Measurements from ENCODE around the gene DIP2B. TPM values are rescaled to one million over a fixed set of nuclear protein-coding genes. Genes with fewer than 3 reads are reported as not detected.
A peak's percentile ranks its signal among the peaks of the same experiment; 100 is the strongest.

Gene DIP2B
- polyA plus RNA-seq, 1 donor from 2014 or later, result 44.0 TPM

DNA sequence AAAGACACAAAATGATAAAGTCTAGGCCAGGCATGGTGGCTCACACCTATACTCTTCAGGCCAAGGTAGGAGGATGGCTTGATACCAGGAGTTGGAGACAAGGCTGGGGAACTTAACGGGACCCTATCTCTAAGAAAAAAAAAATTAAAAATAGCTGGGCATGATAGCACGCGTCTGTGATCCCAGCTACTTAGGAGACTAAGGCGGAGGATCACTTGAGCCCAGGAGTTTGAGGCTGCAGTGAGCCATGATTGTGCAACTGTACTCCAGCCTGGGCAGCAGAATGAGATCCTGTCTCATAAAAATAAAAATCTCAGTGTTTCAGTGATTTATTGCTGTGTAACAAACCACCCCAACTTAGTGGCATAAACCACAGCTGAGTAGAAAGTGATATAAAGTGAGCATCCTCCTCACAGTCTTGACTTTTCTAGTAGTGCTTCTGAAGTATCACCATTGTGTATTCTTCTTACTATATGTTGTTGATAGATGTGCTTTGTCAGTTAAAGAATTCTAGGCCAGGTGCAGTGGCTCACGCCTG, 248.5 kb downstream of the DIP2B start:
- Histone ChIP-seq H4K20me1 (ENCODE audit: insufficient read depth) (no peaks in the 10 kb centered on the region), H3K27ac (ENCODE audit: low read length) (no peak overlapping the region), H3K9me2 (ENCODE audit: insufficient read depth, low read length) (no peaks in the 10 kb centered on the region), H3K79me2 (replicated peaks; ENCODE audit: insufficient read depth, low read length) (no peaks in the 10 kb centered on the region), H3F3A (ENCODE audit: insufficient read depth, low read length, poor library complexity, severe bottlenecking) (no peaks in the 10 kb centered on the region), H3K27me3 (ENCODE audit: insufficient read depth, low read depth, low read length) (no peaks in the 10 kb centered on the region), H2AFZ (ENCODE audit: low read depth, low read length) (no peak overlapping the region), H3K36me3 (ENCODE audit: insufficient read depth, low read length) (no peaks in the 10 kb centered on the region), H3K9ac (ENCODE audit: low read length) (no peak overlapping the region), H3K9me3 (ENCODE audit: low read length) (no peaks in the 10 kb centered on the region), H3K4me2 (ENCODE audit: low read length) (no peak overlapping the region), H3K4me3 (ENCODE audit: low read length) (no peak overlapping the region)
- TF ChIP-seq RAD21 (conservative IDR thresholded peaks at IDR 0.05) (no peak), POLR2AphosphoS5 (IDR thresholded peaks at IDR 0.05) (no peak), EP300 (conservative IDR thresholded peaks at IDR 0.05; ENCODE audit: poor library complexity, severe bottlenecking) (no peak), SMC3 (conservative IDR thresholded peaks at IDR 0.05; ENCODE audit: poor library complexity) (no peak), MXI1 (conservative IDR thresholded peaks at IDR 0.05; ENCODE audit: poor library complexity, severe bottlenecking) (no peak), EZH2 (IDR thresholded peaks at IDR 0.05; ENCODE audit: borderline replicate concordance, insufficient read depth, low read length, poor library complexity, severe bottlenecking) (no peak), TAF1 (IDR thresholded peaks at IDR 0.05; ENCODE audit: low read depth) (no peak)
- TF ChIP-seq, protein P1, sequence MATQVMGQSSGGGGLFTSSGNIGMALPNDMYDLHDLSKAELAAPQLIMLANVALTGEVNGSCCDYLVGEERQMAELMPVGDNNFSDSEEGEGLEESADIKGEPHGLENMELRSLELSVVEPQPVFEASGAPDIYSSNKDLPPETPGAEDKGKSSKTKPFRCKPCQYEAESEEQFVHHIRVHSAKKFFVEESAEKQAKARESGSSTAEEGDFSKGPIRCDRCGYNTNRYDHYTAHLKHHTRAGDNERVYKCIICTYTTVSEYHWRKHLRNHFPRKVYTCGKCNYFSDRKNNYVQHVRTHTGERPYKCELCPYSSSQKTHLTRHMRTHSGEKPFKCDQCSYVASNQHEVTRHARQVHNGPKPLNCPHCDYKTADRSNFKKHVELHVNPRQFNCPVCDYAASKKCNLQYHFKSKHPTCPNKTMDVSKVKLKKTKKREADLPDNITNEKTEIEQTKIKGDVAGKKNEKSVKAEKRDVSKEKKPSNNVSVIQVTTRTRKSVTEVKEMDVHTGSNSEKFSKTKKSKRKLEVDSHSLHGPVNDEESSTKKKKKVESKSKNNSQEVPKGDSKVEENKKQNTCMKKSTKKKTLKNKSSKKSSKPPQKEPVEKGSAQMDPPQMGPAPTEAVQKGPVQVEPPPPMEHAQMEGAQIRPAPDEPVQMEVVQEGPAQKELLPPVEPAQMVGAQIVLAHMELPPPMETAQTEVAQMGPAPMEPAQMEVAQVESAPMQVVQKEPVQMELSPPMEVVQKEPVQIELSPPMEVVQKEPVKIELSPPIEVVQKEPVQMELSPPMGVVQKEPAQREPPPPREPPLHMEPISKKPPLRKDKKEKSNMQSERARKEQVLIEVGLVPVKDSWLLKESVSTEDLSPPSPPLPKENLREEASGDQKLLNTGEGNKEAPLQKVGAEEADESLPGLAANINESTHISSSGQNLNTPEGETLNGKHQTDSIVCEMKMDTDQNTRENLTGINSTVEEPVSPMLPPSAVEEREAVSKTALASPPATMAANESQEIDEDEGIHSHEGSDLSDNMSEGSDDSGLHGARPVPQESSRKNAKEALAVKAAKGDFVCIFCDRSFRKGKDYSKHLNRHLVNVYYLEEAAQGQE (IDR thresholded peaks at IDR 0.05; ENCODE audit: borderline replicate concordance), result no peak

DNA sequence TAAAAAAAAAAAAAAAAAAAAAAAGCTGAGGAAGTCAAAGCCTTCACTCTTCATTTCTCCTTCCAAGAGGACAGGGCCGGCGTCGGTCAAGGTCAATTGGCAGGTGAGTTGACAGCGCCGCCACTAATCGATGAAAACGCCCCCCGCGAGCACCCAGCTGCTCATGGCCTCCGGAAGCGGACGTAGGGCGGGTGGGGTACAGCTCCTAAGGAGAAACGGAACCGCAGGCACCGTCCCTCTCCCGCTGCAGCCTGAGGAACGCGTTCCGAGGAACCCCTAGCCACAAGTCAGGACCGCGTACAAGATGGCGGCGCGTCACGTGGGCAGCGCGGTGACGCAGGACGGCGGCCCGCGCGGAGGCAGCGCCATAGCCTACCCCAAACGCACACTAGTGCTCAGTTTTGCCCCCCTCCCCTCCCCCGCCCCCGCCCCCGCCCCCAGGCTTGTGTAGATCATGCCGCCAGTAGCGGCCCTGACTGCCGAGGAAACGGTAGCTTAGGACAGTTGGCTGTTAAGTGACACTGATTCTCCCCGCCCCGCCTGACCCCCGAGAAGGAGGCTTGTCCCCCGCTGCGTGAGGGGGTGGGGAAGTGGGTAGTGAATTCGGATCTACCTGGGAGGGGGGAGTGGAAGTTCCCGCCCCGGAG, 259.0 kb downstream of the DIP2B start, which contains the start of gene ATF1:
Gene ATF1 (plus strand): TSS at position 463 of the 647 bp plus-strand sequence. CDS start 16,045 bp downstream, outside the sequence.
- H3K4me3 ChIP-seq (ENCODE audit: low read length), result peak within 1 kb of the TSS; percentile 98
- no peaks in the 10 kb centered on the region for H3F3A ChIP-seq (ENCODE audit: insufficient read depth, low read length, poor library complexity, severe bottlenecking)
- no peaks in the 10 kb centered on the region for H3K36me3 ChIP-seq (ENCODE audit: insufficient read depth, low read length)
- peak within 1 kb of the TSS; percentile 99 for H3K27ac ChIP-seq (ENCODE audit: low read length)
- H3K9me2 ChIP-seq (ENCODE audit: insufficient read depth, low read length), result no peaks in the 10 kb centered on the region
- no peaks in the 10 kb centered on the region for H3K9me3 ChIP-seq (ENCODE audit: low read length)
- H3K79me2 ChIP-seq (replicated peaks; ENCODE audit: insufficient read depth, low read length), result peaks cover 23% of the 10 kb centered on the region
- peak within 1 kb of the TSS; percentile 85 for H2AFZ ChIP-seq (ENCODE audit: low read depth, low read length)
- H3K9ac ChIP-seq (ENCODE audit: low read length), result peak within 1 kb of the TSS; percentile 97
- no peaks in the 10 kb centered on the region for H3K27me3 ChIP-seq (ENCODE audit: insufficient read depth, low read depth, low read length)
- no peaks in the 10 kb centered on the region for H4K20me1 ChIP-seq (ENCODE audit: insufficient read depth)
- peak within 1 kb of the TSS; percentile 89 for H3K4me2 ChIP-seq (ENCODE audit: low read length)
- TF ChIP-seq EP300 (conservative IDR thresholded peaks at IDR 0.05; ENCODE audit: poor library complexity, severe bottlenecking) (peak; percentile 57), MXI1 (conservative IDR thresholded peaks at IDR 0.05; ENCODE audit: poor library complexity, severe bottlenecking) (peak; percentile 76), EZH2 (IDR thresholded peaks at IDR 0.05; ENCODE audit: borderline replicate concordance, insufficient read depth, low read length, poor library complexity, severe bottlenecking) (no peak), SMC3 (conservative IDR thresholded peaks at IDR 0.05; ENCODE audit: poor library complexity) (no peak), POLR2AphosphoS5 (IDR thresholded peaks at IDR 0.05) (peak; percentile 99), RAD21 (conservative IDR thresholded peaks at IDR 0.05) (no peak), TAF1 (IDR thresholded peaks at IDR 0.05; ENCODE audit: low read depth) (peak; percentile 88)
- TF ChIP-seq, protein P2, sequence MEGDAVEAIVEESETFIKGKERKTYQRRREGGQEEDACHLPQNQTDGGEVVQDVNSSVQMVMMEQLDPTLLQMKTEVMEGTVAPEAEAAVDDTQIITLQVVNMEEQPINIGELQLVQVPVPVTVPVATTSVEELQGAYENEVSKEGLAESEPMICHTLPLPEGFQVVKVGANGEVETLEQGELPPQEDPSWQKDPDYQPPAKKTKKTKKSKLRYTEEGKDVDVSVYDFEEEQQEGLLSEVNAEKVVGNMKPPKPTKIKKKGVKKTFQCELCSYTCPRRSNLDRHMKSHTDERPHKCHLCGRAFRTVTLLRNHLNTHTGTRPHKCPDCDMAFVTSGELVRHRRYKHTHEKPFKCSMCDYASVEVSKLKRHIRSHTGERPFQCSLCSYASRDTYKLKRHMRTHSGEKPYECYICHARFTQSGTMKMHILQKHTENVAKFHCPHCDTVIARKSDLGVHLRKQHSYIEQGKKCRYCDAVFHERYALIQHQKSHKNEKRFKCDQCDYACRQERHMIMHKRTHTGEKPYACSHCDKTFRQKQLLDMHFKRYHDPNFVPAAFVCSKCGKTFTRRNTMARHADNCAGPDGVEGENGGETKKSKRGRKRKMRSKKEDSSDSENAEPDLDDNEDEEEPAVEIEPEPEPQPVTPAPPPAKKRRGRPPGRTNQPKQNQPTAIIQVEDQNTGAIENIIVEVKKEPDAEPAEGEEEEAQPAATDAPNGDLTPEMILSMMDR (IDR thresholded peaks at IDR 0.05; ENCODE audit: poor library complexity, severe bottlenecking), result no peak
- TF ChIP-seq, protein P1 (IDR thresholded peaks at IDR 0.05; ENCODE audit: borderline replicate concordance), result peak; percentile 69

Measured in neural cell (in vitro differentiated cells).